ENCODE data around the gene CHMP1B.

- TF ChIP-seq CTCF (IDR thresholded peaks at IDR 0.05) (peak in 1 of 3 donors; percentile 18), POLR2A (IDR thresholded peaks at IDR 0.05) (no peak)
Measured at GRCh38 chr18:11857177-11857887, 6.1 kb downstream of the CHMP1B start.
